ENCODE data around the gene PPFIBP1. TPM values are rescaled to one million over a fixed set of nuclear protein-coding genes. Genes with fewer than 3 reads are reported as not detected.

The PPFIBP1 gene
- 1.2 and 3.6 TPM in 2 replicates for total RNA-seq (2014; rRNA removed; shearing (Covaris generic); ENCODE audit: low replicate concordance)

GRCh38 chr12:27523642-27524493 lies at the start of gene PPFIBP1:
Gene PPFIBP1 (plus strand): TSS chr12:27524206. CDS start chr12:27633397, 109,191 bp downstream.
- Histone ChIP-seq H3K4me3 (ENCODE audit: low read length) (peak within 1 kb of the TSS; percentile 66), H3K79me2 (ENCODE audit: low read length) (no peaks in the 10 kb centered on the region), H3K9ac (ENCODE audit: low read length) (peak within 1 kb of the TSS; percentile 61), H4K20me1 (ENCODE audit: insufficient read depth, low read depth, low read length) (no peaks in the 10 kb centered on the region), H3K9me2 (replicated peaks; ENCODE audit: insufficient read depth, low read length) (no peaks in the 10 kb centered on the region), H3K36me3 (ENCODE audit: insufficient read depth, low read length) (no peaks in the 10 kb centered on the region), H3K27ac (ENCODE audit: low read length) (no peak within 1 kb of the TSS), H3K4me1 (ENCODE audit: low read length) (peaks cover 17% of the 10 kb centered on the region), H3K27me3 (ENCODE audit: low read length) (no peaks in the 10 kb centered on the region), H3K4me2 (ENCODE audit: low read depth, low read length, poor library complexity, severe bottlenecking) (peak within 1 kb of the TSS; percentile 75), H3K9me3 (ENCODE audit: low read length) (no peaks in the 10 kb centered on the region), H2AFZ (ENCODE audit: low read length) (peak within 1 kb of the TSS; percentile 73)
- DNase-seq: peak; percentile 95

GRCh38 chr12:27474344-27474743 lies 49.7 kb upstream of the PPFIBP1 start:
- peak; percentile 19 for DNase-seq
- no peak overlapping the region for H2AFZ ChIP-seq (ENCODE audit: low read length)
- no peak overlapping the region for H3K4me2 ChIP-seq (ENCODE audit: low read depth, low read length, poor library complexity, severe bottlenecking)
- H3K79me2 ChIP-seq (ENCODE audit: low read length): no peaks in the 10 kb centered on the region
- no peaks in the 10 kb centered on the region for H3K27me3 ChIP-seq (ENCODE audit: low read length)
- H4K20me1 ChIP-seq (ENCODE audit: insufficient read depth, low read depth, low read length): no peaks in the 10 kb centered on the region
- H3K36me3 ChIP-seq (ENCODE audit: insufficient read depth, low read length): no peaks in the 10 kb centered on the region
- H3K27ac ChIP-seq (ENCODE audit: low read length): no peak overlapping the region
- no peaks in the 10 kb centered on the region for H3K4me1 ChIP-seq (ENCODE audit: low read length)
- no peak overlapping the region for H3K9ac ChIP-seq (ENCODE audit: low read length)
- H3K4me3 ChIP-seq (ENCODE audit: low read length): no peak overlapping the region
- no peaks in the 10 kb centered on the region for H3K9me2 ChIP-seq (replicated peaks; ENCODE audit: insufficient read depth, low read length)
- peaks cover 12% of the 10 kb centered on the region; the same call in 1 of the 2 replicates for H3K9me3 ChIP-seq (ENCODE audit: low read length)

DNA sequence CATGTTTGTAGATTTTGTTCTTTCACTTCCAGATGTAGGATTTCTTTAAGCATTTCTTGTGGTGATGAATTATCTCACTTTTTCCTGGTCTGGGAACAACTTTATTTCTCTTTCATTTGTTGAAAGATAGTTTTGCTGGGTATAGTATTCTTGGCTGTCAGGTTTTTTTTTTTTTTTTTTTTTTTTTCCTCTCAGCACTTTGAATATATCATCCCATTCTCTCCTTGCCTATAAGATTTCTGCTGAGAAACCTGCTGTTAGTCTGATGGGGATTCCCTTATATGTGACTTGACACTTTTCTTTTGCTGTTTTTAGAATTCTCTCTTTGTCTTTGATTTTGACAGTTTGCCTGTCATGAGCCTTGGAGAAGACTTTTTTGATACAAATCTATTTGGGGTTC lies 47.0 kb upstream of the PPFIBP1 start:
- Histone ChIP-seq H4K20me1 (ENCODE audit: insufficient read depth, low read depth, low read length) (no peaks in the 10 kb centered on the region), H3K36me3 (ENCODE audit: insufficient read depth, low read length) (no peaks in the 10 kb centered on the region), H3K4me1 (ENCODE audit: low read length) (no peaks in the 10 kb centered on the region), H3K79me2 (ENCODE audit: low read length) (no peaks in the 10 kb centered on the region), H3K4me2 (ENCODE audit: low read depth, low read length, poor library complexity, severe bottlenecking) (no peak overlapping the region), H3K9me3 (ENCODE audit: low read length) (peaks cover 12% of the 10 kb centered on the region; the same call in 1 of the 2 replicates), H3K4me3 (ENCODE audit: low read length) (no peak overlapping the region), H3K9ac (ENCODE audit: low read length) (no peak overlapping the region), H3K27ac (ENCODE audit: low read length) (no peak overlapping the region), H3K9me2 (replicated peaks; ENCODE audit: insufficient read depth, low read length) (no peaks in the 10 kb centered on the region), H2AFZ (ENCODE audit: low read length) (no peak overlapping the region), H3K27me3 (ENCODE audit: low read length) (no peaks in the 10 kb centered on the region)
- no peak for DNase-seq

GRCh38 chr12:27478949-27479348 lies 45.1 kb upstream of the PPFIBP1 start:
- Histone ChIP-seq H3K4me1 (ENCODE audit: low read length) (no peaks in the 10 kb centered on the region), H3K9ac (ENCODE audit: low read length) (no peak overlapping the region)
- DNase-seq: no peak

GRCh38 chr12:27480016-27480415 lies 44.0 kb upstream of the PPFIBP1 start:
- no peak overlapping the region for H3K9ac ChIP-seq (ENCODE audit: low read length)
- no peak overlapping the region for H3K27ac ChIP-seq (ENCODE audit: low read length)
- H3K79me2 ChIP-seq (ENCODE audit: low read length): no peaks in the 10 kb centered on the region
- peaks cover 12% of the 10 kb centered on the region; the same call in 1 of the 2 replicates for H3K9me3 ChIP-seq (ENCODE audit: low read length)
- no peak for DNase-seq
- no peaks in the 10 kb centered on the region for H3K36me3 ChIP-seq (ENCODE audit: insufficient read depth, low read length)
- no peak overlapping the region for H3K4me2 ChIP-seq (ENCODE audit: low read depth, low read length, poor library complexity, severe bottlenecking)
- no peaks in the 10 kb centered on the region for H3K27me3 ChIP-seq (ENCODE audit: low read length)
- no peaks in the 10 kb centered on the region for H3K9me2 ChIP-seq (replicated peaks; ENCODE audit: insufficient read depth, low read length)
- no peaks in the 10 kb centered on the region for H3K4me1 ChIP-seq (ENCODE audit: low read length)
- H2AFZ ChIP-seq (ENCODE audit: low read length): no peak overlapping the region
- H3K4me3 ChIP-seq (ENCODE audit: low read length): no peak overlapping the region
- no peaks in the 10 kb centered on the region for H4K20me1 ChIP-seq (ENCODE audit: insufficient read depth, low read depth, low read length)

More at GRCh38 chr12:27478949-27479348, 45.1 kb upstream of the PPFIBP1 start:
- Histone ChIP-seq H2AFZ (ENCODE audit: low read length) (no peak overlapping the region), H3K36me3 (ENCODE audit: insufficient read depth, low read length) (no peaks in the 10 kb centered on the region), H3K27ac (ENCODE audit: low read length) (no peak overlapping the region), H3K27me3 (ENCODE audit: low read length) (no peaks in the 10 kb centered on the region), H3K9me2 (replicated peaks; ENCODE audit: insufficient read depth, low read length) (no peaks in the 10 kb centered on the region), H3K4me2 (ENCODE audit: low read depth, low read length, poor library complexity, severe bottlenecking) (no peak overlapping the region), H3K4me3 (ENCODE audit: low read length) (no peak overlapping the region), H3K79me2 (ENCODE audit: low read length) (no peaks in the 10 kb centered on the region), H3K9me3 (ENCODE audit: low read length) (peaks cover 12% of the 10 kb centered on the region; the same call in 1 of the 2 replicates), H4K20me1 (ENCODE audit: insufficient read depth, low read depth, low read length) (no peaks in the 10 kb centered on the region)

DNA sequence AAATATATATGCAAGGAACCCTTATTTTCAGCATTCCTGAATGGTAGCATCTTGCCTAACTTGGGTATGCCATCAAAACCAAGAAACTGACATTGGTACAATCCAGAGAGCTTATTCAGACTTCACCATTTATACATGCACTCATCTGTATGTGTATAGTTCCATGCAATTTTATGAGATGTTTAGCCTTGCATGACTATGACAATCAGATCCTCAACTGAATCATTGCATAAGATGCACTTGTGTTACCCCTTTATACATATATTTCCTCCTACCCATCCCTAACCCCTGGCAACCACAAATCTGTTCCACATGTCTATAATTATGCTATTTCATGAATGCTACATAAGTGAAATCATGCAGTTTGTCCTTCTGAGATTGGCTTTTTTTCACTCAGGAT lies 37.0 kb upstream of the PPFIBP1 start:
- Histone ChIP-seq H3K27me3 (ENCODE audit: low read length) (0 out of 2 replicates have a peak, but pooled peaks cover 4% of the 10 kb centered on the region), H3K4me1 (ENCODE audit: low read length) (no peaks in the 10 kb centered on the region), H3K9me2 (replicated peaks; ENCODE audit: insufficient read depth, low read length) (no peaks in the 10 kb centered on the region), H4K20me1 (ENCODE audit: insufficient read depth, low read depth, low read length) (no peaks in the 10 kb centered on the region), H3K4me2 (ENCODE audit: low read depth, low read length, poor library complexity, severe bottlenecking) (no peak overlapping the region), H3K4me3 (ENCODE audit: low read length) (no peak overlapping the region), H3K36me3 (ENCODE audit: insufficient read depth, low read length) (no peaks in the 10 kb centered on the region), H2AFZ (ENCODE audit: low read length) (no peak overlapping the region), H3K9me3 (ENCODE audit: low read length) (no peaks in the 10 kb centered on the region), H3K27ac (ENCODE audit: low read length) (no peak overlapping the region), H3K9ac (ENCODE audit: low read length) (no peak overlapping the region), H3K79me2 (ENCODE audit: low read length) (no peaks in the 10 kb centered on the region)
- DNase-seq: no peak

DNA sequence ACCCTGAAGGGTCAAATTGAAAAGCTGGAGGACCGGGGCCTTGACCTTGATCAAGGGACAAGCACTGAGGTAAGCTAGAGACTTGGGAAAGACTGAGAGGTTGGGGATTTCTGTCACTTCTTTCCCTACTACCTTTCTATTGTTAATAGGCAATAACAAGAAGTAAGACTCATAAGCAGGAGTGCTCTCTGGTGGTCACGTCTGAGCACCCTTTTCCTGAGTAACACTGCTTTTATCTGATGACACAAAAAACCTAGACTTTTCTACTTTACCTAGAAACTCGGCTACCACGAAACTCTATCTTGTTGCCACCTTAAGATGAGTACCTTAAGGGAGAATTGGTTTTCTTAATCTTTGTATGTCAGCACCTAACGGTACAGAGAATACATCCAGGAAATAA lies 35.5 kb upstream of the PPFIBP1 start:
- no peaks in the 10 kb centered on the region for H3K36me3 ChIP-seq (ENCODE audit: insufficient read depth, low read length)
- no peaks in the 10 kb centered on the region for H3K4me1 ChIP-seq (ENCODE audit: low read length)
- H3K4me2 ChIP-seq (ENCODE audit: low read depth, low read length, poor library complexity, severe bottlenecking): no peak overlapping the region
- no peak overlapping the region for H3K4me3 ChIP-seq (ENCODE audit: low read length)
- no peaks in the 10 kb centered on the region for H3K79me2 ChIP-seq (ENCODE audit: low read length)
- 0 out of 2 replicates have a peak, but pooled peaks cover 4% of the 10 kb centered on the region for H3K27me3 ChIP-seq (ENCODE audit: low read length)
- no peaks in the 10 kb centered on the region for H3K9me2 ChIP-seq (replicated peaks; ENCODE audit: insufficient read depth, low read length)
- no peak overlapping the region for H3K9ac ChIP-seq (ENCODE audit: low read length)
- no peak for DNase-seq
- H2AFZ ChIP-seq (ENCODE audit: low read length): no peak overlapping the region
- no peaks in the 10 kb centered on the region for H3K9me3 ChIP-seq (ENCODE audit: low read length)
- no peaks in the 10 kb centered on the region for H4K20me1 ChIP-seq (ENCODE audit: insufficient read depth, low read depth, low read length)
- no peak overlapping the region for H3K27ac ChIP-seq (ENCODE audit: low read length)

DNA sequence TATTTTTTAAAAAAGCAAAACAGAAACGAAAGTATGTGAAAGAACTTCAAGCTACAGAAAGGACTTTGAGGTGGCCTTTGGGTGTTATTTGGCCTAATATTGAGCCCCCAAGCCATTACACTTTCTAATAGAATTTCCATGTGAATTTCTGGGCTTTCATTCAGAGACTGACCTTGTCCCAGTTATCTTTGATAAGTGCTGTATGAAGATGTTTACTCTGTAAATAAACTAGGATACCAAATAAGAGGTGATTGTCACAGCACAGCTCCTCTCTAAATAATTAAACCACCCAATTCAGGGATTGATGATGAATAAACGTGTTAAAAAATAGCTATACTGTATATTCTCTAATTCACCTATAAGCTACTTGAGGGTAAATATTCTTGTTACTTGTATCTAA lies 32.8 kb upstream of the PPFIBP1 start:
- Histone ChIP-seq H3K4me2 (ENCODE audit: low read depth, low read length, poor library complexity, severe bottlenecking) (no peak overlapping the region), H3K4me1 (ENCODE audit: low read length) (no peaks in the 10 kb centered on the region), H3K27me3 (ENCODE audit: low read length) (0 out of 2 replicates have a peak, but pooled peaks cover 4% of the 10 kb centered on the region), H3K36me3 (ENCODE audit: insufficient read depth, low read length) (no peaks in the 10 kb centered on the region), H3K4me3 (ENCODE audit: low read length) (no peak overlapping the region), H3K9me2 (replicated peaks; ENCODE audit: insufficient read depth, low read length) (no peaks in the 10 kb centered on the region), H2AFZ (ENCODE audit: low read length) (no peak overlapping the region), H3K79me2 (ENCODE audit: low read length) (no peaks in the 10 kb centered on the region), H3K27ac (ENCODE audit: low read length) (no peak overlapping the region), H4K20me1 (ENCODE audit: insufficient read depth, low read depth, low read length) (no peaks in the 10 kb centered on the region), H3K9me3 (ENCODE audit: low read length) (no peaks in the 10 kb centered on the region), H3K9ac (ENCODE audit: low read length) (no peak overlapping the region)
- DNase-seq: no peak
